Head of caudate nucleus (tissue), 42 donors: ENCODE results near the gene CDH22.
A peak's percentile ranks its signal among the peaks of the same experiment; 100 is the strongest.

Experiments used
- DNase-seq, 42 donors: peaks; one replicate each; pipeline versions ENCODE4 v3.0.0 to v3.0.0-alpha.2; 2020 to 2021; ENCODE audit warnings: mixed read lengths in 7 of 42
- intact Hi-C: fragments of 100-400 bp; cut with DNase I; formaldehyde crosslinking; loops from one replicate; pipeline ENCODE4 v1.15.0; 2022

The CDH22 gene

DNA sequence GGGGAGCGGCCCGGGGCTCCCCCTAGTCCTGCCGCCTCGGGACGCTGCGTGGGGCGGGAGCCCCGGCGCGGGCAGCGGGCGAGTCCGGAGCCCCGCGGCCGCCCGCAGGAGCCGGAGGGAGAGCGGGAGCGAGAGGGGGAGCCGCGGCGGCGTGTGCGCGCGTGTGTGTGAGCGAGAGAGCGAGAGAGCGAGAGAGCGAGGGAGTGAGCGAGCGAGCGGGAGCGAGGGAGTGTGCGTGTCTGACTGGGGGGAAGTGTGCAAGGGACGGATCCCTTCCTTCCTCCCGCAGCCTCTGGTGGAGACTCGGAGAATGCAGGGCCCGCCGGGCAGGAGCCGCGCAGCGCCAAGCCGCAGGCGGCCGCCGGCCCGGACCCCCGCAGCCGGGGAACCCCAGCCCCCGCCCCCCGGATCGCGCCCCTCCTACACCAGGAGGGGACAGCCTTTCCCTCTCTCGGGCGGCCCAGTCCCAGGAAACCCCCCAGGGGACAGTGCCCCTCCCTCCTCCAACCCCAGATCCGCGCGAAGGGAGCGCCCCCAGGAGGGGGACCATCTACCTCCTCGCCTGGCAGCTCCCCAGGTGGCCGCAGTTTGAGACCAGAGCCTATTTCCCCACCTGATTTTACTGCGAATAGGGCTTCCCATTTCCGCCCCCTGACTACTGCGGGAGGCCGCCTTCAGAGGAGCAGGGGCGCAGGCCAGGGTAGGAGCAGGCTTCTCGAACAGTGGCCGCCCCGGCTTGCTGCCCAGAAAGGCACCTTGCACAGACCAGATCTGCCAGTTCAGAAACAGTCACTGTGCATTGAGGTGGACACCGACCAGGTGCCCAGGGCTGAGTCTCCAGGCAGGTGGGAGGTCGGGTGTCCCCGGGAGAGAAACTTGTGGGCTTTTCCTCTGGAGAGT lies at the start of gene CDH22:
CDH22 (minus strand) TSS at position 241 of the 900 bp plus-strand sequence. CDS start 57,204 bp downstream, outside the sequence.
- intact Hi-C loops = no loop called here
- peak; percentile 35 to 89 (median 73) for DNase-seq

GRCh38 chr20:46357030-46357514 lies 48.8 kb upstream of the CDH22 start:
- intact Hi-C loops = no loop called here
- peak in 18 of 42 donors; percentile 28 to 66 (median 48) for DNase-seq

DNA sequence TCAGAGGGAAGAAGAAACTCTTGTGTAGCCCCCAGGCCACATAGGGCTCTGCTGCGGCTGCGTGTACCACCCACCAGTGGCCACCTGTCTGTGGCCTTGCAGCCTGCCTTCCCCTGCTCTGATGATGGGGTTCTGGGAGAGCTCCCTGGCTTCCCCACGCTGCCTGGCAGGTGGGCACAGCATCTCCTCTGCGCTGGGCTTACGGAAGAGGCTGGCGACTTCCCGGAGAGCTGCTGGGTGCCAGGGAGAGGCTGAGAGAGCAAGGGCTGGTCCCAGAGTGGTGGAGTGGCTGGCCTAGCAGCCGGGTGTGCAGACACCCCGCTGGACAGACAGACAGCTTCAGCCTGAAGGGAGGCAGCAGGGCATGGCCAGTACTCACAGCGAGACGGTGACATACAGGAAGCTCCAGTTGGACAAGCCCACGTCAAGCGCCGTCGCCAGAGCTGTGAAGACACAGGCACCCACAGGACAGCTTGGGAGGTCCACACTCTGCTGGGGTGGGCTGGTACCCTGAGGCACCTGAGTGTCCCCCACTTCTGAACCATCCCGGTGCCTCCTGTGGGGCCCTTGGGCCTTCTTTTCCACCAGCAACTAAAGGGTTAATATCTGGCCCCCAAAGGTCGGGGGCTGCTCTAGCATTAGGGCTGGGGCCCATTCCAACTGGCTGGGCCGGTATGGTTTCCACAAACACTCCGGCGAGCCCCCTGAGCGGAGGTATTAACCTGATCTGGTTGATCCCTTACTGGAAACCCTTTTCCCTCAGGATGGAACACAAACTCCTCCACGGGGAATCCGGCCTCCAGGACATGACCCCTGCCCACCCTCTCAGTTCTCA lies 48.1 kb upstream of the CDH22 start:
- DNase-seq = no peak
- intact Hi-C loops = no loop called here

- intact Hi-C loops = no loop called here
- no peak for DNase-seq
These were observed 47.5 kb upstream of the CDH22 start for GRCh38 chr20:46355778-46356177.

DNA sequence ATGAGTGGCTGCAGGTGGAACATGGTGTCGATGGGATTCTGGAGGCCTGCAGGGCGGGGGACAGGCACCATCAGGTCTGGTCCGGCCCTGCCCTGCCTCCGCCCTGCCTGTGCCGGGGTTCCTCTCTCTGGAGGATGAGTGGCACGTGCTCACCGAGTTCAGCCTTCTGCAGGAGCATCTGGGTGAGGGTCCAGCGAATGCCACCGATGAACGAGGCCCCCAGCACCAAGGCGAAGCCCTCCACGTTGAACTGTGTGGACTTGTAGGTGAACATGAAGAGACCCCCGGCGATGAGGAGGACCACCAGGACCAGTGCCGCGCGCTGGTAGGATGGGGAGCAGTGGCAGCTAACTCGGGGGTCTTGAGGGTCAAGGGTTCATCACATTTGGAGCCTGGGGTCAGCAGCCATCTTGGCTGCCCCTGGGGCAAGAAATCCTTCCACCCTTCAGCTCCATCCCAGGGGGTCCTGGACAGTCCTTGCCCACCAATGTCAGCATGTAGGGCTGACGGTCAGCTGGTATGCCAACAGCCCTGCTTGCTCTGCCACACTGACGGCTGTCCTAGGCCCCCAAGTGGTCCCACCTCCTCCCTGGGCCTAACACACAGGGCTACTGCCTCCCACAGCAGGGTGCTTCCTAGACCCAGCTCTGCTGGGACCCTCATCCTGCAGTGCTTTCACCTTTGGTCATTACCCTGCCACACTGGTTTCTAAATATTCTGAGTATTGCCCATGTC lies 46.8 kb upstream of the CDH22 start:
- no peak for DNase-seq
- intact Hi-C loops = no loop called here

DNA sequence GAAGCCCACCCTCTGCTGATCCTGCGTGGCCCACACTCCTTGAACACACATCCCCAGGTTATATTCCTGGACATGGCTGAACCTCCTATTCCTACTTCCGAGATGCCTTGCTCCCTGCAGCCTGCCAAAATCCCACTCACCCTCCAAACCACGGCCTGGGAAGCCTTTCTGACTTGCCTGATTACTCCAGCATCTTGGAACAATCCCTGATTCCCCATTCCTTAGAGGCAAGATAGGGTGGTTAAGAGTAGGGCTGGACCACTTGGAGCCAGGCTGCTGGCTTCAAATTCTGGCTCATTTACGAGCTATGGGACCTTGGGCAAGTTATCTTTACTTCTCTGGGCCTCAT lies 45.9 kb upstream of the CDH22 start:
- DNase-seq = no peak
- intact Hi-C loops = no loop called here

GRCh38 chr20:46353500-46354206 lies 45.4 kb upstream of the CDH22 start:
- no peak for DNase-seq
- intact Hi-C loops = no loop called here

- intact Hi-C loops = no loop called here
- no peak for DNase-seq
These were observed 44.2 kb upstream of the CDH22 start for GRCh38 chr20:46352370-46352938.

DNA sequence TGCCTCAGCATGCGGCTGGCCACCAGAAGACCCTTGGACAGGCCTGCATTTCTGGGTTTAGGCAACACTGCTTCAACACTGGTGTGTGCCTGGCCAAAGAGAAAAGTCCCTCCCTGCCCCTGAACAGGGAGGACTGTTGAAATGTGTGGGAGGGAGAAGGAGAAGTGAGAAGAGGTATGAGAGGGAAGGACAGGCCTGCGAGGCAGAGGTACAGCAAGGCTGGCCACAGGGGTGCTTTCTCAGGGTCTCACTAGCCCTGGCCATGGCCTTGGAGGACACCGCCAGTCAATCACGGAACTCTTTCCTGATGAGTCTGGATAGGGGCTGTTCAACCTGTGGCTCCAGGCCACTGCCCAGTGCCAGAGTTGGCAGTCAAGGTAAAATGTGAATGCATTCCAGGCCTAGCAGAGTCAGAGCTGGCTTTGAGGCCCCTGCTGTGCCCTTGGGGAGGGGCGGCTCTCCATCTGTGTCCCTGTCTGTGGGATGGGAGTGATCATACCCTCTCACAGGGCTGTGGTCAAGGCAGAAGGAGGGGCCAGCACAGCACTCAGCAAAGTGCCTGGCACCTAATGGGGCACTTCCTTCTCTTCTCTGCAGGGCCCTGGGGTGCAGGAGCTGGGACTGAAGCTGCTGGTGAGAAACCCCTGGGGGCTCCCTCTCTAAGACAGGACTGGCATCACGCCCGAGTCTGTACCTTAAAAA lies 43.2 kb upstream of the CDH22 start:
- intact Hi-C loops = no loop called here
- DNase-seq = no peak

DNA sequence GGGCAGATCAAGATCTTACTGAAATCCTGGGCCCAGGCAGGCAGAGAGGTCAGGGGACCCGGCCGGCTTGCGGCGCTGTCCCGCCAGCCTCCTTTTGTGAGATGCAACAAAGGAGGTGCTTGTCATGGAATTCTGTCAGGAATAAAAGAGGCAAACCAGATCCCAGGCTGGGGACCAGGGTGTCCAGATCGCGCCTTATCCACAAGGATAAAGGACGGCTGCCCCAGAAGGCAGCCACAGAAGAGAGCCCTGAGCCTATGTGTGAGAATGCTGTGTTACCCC lies 42.6 kb upstream of the CDH22 start:
- intact Hi-C loops = no loop called here
- DNase-seq = no peak

- DNase-seq = no peak
These were observed 42.1 kb upstream of the CDH22 start for GRCh38 chr20:46350201-46350985.

GRCh38 chr20:46349742-46350056 lies 41.4 kb upstream of the CDH22 start:
- intact Hi-C loops = loop anchor here (2.0 kb wide), 2 partner anchors 43 to 221 kb away; no protein-coding TSS in a partner anchor
- DNase-seq = no peak

More at GRCh38 chr20:46350201-46350985, 42.1 kb upstream of the CDH22 start:
- intact Hi-C loops = no loop called here

GRCh38 chr20:46349035-46349741 lies 40.9 kb upstream of the CDH22 start:
- DNase-seq = peak; percentile 43 to 88 (median 76)
- intact Hi-C loops = loop anchor here (2.0 kb wide), 2 partner anchors 42 to 220 kb away; no protein-coding TSS in a partner anchor

DNA sequence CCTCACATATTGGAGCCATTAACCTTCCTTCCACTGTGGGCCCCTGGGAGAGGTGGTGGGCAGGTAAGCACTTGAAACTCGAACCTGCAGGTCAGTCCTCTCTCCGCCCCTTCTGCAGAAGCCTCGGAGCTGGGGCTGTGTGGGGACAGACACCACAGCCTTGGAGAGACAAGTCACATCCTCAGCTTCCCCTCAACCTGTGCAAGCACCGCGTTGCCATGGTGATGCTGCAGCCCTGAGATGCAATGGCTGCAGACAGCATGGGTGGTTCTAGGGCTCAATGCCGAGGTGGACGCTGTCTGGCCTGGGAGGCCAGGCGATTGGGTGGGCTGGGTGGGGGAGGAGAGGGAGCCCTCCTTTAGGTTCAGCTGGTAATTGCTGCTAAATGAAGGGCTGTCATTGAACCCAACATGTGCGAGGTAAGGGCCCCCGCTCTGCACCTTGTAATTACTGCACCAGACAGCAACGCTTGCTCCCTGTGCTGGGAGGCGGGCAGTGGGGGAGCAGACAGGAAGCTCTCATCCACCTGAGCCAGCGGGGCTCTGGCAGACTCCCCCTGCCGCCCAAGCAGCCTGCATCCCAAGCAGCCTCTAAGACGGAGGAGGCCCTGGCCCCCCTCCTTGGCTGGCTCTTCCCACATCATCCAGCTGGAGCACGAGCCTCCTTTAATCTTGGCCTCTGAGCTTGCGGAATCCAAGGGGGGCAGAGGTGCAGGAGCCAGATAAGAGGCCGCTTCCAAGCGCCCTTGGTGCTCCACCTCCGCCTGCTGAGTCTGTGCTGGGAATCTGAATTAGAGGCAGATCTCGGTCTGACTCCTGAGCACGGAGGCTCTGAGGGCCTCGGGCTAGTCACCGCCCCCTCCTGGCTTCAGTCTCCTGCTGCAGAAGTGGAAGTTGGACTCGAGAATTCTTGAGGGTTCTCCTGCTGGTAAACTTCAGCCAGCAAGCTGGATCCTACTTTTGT lies 39.8 kb upstream of the CDH22 start:
- intact Hi-C loops = loop anchor here (2.0 kb wide), 2 partner anchors 41 to 219 kb away; no protein-coding TSS in a partner anchor
- peak; percentile 28 to 89 (median 64) for DNase-seq

DNA sequence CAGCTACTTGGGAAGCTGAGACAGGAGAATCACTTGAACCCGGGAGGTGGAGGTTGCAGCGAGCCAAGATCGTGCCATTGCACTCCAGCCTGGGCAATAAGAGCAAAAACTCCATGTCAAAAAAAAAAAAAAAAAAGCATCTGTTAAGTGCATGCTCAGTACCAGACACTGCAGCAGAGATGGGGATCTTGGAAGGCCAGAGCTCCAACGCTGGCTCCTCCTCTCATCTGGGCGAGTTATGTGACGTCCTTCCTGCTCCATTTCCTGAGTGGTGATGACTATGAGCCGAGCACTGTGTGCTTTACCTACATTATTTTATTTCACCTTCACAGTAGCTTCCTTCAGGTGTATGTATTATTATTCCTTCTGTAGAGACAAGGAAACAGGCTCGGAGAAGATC lies 38.5 kb upstream of the CDH22 start:
- intact Hi-C loops = no loop called here
- peak in 4 of 42 donors; percentile 34 to 48 (median 42) for DNase-seq
